HG02763 (cell line): Measurements from ENCODE around the gene CARF.
"Not testable (repeated sequence)": the region's sequence is repeated elsewhere in the genome, so short reads cannot be mapped to it uniquely, and the experiment has no call there.

Experiments
- ATAC-seq: cut with Tn5 transposase; IDR thresholded peaks from one replicate; pipeline ENCODE4 v1.9.1; 2021; ENCODE audit warnings: mild to moderate bottlenecking, moderate library complexity; ENCODE audit not compliant: unreplicated experiment

CARF gene, protein sequence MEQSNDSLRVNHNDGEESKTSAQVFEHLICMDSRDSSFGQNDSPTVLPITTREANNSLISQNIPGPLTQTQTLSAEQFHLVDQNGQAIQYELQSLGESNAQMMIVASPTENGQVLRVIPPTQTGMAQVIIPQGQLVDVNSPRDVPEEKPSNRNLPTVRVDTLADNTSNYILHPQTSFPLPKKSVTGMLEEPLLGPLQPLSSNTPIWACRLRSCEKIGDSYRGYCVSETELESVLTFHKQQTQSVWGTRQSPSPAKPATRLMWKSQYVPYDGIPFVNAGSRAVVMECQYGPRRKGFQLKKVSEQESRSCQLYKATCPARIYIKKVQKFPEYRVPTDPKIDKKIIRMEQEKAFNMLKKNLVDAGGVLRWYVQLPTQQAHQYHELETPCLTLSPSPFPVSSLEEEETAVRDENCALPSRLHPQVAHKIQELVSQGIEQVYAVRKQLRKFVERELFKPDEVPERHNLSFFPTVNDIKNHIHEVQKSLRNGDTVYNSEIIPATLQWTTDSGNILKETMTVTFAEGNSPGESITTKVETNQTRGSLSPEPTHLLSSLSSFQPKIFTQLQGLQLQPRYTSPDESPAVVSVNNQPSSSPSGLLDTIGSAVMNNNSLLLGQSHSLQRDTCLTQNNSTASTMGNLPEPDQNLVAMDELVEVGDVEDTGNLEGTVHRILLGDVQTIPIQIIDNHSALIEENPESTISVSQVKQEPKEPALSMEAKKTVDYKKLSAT

DNA sequence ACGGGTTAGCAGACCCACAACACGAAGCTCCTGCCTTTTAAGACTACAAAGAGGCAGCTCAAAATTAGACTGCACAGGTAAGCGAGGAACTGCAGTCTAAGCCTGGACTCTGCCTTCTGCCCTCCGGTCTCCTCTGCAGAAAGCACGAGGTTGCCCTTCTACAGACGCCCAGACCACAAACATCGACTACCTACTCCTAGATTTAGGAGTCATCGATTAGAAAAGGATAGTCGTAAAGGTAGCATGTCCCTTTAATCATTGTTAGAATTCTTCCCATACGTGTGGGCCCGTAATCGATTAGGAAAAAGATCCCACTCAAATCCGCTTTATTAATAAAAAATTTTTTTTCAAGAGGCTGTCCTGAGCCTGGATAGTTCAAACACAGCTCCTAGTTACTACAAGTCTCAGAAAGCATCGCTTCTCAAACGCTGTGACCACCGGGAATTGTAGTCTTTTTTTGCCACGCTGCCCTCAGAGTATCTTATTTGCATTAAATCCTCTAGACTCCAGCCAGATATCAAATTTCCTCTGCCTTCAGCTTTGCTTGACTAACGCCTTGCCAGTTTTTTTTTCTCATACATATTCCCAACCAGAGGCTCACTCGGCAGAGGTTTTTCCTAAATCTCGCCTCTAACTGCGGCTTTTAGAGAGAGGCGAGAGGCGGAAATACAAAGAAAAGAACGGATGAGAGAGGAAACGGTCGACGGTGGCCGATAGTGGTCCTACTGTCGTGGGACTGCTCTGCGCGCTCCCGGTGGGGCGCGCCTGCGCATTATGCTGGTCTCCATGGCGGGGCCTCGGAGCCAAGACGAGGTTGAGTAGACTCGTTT, at the start of gene CARF, which contains the start of gene WDR12:
TSS of gene CARF (plus strand) at position 764 of the 830 bp plus-strand sequence. CDS start 29,628 bp downstream, outside the sequence.
TSS of gene WDR12 (minus strand) at position 162 of the 830 bp plus-strand sequence. CDS start 197 bp downstream, outside the sequence.
- peak; percentile 76 for ATAC-seq

DNA sequence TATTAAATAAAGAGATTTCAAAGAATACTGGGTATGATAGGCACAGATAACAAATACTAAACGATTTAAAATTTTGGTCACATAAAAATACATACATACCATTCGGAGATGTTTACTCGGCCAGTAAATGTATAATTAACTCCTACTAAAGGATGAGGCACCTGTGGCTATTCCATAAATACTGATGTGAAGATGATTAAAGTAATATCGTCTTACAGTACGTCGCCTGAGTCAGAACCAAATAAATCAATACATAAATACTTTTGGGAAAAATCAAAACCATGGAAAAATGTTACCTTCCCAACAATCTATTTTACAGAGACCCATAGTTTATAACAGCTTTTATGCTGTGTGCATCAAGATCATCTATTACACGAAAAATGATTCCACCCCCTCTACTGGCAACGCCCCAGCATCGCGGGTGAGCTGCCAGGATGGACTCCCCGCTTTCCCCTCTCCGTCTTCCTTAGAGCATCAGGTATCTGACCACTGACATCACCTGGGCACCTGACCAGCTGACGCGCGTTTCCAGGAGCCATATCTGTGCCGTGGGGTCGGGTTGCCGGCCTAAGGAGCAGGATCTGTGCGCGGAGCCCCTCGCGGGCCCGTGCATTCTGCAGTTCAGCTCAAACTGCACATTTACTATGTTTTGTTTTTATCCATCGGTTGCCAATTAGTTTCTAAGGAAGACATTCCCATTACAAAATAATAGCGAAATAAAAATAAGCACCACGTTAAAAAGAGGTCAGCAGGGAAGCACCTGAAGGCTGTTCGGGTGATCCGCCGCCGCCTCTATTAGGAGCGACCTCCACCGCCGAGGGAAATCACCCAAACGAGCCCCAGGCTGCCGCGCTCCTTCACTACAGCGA, 41.4 kb upstream of the CARF start:
- ATAC-seq, result peak; percentile 77

DNA sequence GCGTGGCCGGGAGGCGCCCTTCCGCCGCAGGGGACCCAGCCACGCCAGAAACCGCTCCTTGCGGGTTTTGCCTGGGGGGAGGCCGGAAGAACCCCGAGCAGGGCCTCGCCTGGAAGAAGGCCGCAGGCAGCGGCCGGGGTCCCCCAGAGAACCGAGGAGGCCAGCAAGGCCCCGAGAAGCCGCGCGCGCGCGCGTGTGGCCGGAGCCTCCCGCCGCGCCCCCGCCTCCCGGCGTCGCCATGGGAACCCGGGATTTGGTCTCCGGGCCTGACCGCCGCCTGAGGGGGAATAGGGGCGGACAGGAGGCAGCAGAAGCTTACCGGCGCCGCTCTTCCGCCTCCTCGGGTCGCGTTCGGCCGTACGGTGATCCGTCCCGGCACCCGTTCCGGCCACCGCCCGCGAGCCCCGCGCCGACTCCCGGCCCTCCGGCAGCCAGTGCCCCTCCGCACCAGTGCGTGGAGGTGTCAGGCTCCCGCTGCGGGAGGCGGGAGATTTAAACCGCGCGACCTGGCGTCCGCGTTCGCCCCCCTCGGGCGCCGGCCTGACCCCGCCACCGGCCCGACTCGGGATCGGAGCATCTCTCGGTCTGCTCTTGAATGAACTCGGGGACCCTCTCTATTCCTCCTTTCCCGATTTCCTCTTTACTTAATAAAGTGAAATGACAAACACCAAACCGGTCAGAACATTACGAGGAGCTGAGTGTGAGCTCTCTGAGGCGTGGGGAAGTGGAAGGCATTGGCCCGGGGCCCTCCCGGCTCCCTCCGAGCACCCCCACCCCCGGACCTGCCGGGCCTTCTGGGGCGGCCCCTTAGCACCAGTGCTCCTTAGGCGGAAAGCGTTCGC, 40.6 kb upstream of the CARF start, which contains the start of gene ICA1L:
TSS of gene ICA1L (minus strand) at position 467 of the 842 bp plus-strand sequence. CDS start 42,757 bp downstream, outside the sequence.
- ATAC-seq, result peak; percentile 49

DNA sequence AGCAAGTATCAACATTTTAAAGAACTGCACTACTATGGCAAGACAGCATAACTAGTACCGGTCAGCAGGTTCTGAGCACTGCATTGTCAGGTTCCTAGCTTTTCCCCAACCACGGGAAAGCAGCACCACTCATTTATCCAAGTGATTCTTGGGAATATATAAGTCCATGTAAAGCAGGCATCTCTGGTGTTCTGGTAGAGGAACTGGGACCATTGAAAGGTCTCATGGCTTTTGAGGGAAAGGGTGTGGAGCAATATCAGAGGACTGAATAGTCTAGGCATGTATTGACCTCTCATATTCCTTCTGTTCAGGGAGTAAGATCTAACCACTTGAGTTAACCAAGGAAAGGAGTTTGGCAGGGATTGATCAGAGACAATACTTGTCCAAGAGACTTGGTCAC, 34.4 kb upstream of the CARF start:
- ATAC-seq, result no peak

DNA sequence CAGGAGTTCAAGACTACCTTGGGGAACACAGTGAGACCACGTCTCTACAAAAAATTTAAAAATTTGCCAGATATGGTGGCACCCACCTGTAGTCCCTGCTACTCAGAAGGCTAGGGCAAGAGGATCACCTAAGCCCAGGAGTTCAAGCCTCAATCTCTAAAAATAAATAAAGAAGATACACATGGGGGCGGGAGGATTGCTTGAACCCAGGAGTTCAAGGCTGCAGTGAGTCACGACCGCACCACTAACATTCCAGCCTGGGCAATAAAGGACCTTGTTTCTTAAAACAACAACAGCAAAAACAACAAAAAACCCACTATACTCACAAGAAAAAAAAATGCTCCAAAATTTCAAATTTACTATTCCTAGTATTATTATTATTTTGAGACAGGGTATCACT, 30.5 kb upstream of the CARF start:
- ATAC-seq, result no peak

DNA sequence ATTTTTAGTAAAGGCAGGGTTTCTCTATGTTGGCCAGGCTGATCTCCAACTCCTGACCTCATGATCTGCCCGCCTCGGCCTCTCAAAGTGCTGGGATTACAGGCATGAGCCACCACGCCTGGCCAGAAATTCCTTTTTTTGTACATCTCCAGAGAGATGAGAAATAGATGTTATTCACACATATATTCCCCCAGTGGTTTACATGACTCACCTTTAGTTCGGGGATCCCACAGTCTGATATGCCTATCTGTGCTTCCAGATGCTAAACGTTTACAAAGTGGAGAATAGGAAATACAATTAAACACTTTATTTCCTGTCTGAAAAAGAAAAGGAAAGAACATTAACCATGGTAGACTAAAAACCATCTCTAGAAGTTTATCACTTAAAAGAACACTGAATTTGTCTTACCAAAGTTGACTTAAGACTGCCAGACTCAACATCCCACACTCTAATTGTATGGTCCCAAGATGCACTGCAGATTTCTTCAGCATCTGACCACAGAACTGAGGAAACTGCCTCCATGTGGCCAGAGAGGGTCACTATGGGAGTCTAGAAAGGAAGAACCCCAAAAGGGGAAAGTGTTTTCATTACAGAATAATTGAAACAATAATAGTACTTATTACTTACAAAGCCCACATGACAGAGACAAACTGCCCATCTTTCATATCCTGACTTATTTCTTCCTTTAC, 27.9 kb upstream of the CARF start:
- no peak for ATAC-seq

DNA sequence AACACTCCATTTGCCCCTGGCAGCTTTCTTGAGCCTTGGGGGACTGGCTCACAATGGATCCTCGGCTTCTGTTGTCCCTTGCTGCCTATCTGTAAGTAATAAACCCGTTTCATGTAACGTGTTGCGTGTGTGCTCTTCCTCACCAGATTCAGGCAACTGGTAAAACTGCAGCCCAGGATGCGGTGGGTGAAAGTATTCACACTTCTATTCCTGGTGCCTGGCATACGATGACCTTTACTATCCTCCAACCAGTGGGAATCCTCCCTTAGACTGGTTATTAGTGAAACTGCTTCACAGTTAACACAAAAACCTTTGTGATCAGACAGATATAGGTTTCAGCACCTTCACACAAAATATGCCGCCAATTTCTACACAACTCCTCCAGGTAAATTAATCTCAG, 26.9 kb upstream of the CARF start:
- no peak for ATAC-seq

DNA sequence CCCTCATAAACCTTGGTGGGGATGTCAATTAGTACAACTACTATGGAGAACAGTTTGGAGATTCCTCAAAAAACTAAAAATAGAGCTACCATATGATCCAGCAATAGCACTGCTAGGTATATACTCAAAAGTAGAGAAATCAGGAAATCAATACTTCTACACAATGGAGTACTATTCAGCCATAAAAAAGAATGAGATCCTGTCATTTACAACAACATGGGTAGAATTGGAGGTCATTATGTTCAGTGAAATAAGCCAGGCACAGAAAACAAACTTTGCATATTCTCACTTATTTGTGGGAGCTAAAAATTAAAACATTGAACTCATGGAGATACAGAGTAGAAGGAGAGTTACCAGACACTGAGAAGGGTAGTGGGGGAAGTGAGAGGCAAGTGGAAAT, 6.6 kb upstream of the CARF start:
- not testable (repeated sequence) for ATAC-seq

DNA sequence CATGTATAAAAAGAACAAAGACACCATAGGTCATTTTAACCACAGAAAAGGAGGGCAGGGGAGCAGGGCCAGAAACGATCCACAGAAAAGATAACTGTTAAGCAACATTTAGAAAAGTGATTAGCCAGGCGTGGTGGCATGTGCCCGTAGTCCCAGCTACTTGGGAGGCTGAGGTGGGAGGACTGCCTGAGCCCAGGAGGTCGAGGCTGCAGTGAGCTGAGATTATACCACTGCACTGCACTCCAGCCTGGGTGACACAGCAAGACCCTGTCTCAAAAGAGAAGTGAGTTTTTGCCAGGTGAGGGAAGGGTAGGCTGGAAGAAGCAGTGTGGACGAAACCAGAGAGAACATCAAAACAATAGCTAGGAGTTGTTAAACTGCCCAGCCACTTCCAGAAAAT, 3.9 kb upstream of the CARF start:
- no peak for ATAC-seq

DNA sequence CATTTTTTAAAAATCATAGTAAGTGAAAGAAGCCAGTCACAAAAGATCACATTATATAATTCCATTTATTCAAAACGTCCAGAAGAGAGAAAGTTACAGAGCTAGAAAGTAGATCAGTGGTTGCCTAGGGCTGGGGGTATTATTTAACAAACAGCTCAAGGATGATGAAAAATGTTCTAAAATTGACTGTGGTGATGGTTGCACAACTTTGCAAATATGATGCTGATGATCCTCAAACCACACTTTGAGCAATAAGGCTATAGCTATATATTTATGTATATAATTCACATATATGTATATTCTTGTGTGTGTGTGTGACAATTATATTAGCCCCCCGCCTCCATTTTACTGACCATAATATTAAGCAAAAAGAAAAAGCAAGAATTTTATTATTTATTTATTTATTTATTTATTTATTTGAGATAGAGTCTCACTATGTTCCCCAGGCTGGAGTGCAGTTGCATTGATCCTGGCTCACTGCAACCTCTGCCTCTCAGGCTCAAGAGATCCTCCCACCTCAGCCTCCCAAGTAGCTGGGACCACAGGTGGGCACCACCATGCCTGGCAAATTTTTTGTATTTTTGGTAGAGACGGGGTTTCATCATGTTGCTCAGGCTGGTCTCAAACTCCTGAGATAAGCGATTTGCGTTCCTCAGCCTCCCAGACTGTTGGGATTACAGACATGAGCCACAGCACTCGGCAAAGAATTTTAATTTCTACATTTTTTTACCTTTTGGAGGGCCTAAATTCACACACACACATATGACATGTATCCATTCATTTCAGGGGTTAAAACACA, 2.5 kb upstream of the CARF start:
- no peak for ATAC-seq

DNA sequence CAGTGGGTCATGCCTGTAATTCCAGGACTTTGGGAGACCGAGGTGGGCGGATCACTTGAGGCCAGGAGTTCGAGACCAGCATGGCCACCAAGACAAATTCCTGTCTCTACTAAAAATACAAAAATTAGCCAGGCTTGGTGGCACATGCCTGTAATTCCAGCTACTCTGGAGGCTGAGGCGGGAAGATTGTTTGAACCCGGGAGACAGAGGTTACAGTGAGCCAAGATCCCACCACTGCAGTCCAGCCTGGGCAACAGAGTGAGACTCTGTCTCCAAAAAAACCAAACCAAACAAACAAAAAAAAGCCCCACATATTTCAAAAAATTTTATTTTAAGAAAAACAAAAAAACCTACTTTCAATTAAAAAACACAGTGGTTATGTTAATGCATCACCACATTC, 1.8 kb upstream of the CARF start:
- not testable (repeated sequence) for ATAC-seq

DNA sequence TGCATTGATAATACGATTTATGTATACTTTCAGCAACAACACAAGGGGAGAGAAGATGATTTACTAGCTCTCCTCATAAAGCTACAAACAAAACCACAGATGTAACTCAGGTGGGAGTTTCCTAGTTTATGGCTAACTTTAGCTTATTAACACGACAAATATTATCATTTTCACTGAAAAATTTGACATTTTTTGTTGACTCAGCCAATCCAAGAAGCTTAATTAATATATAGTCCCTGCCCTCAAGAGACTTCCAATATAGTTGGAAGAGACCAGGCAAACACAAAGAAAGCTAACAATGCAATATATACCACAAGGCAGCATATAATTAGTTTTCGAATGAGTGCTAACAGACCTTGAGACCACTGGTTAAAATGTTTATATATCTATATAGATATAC, 1.4 kb upstream of the CARF start:
- no peak for ATAC-seq

DNA sequence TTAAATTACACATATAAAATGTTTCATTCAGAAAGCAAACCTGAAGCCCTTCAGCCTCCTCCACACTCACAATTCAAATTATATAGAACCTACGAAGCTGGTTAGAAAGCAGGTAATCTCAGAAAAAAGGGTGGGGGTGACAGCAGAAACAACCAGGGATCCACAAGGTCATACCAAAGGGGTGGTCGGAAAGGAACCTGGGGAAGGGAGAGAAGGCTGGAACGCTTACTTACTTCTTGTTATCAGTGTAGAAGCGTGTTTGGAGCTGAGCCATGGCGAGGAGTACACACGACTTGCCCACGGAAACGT, 918 bp upstream of the CARF start:
- ATAC-seq, result peak; percentile 11

DNA sequence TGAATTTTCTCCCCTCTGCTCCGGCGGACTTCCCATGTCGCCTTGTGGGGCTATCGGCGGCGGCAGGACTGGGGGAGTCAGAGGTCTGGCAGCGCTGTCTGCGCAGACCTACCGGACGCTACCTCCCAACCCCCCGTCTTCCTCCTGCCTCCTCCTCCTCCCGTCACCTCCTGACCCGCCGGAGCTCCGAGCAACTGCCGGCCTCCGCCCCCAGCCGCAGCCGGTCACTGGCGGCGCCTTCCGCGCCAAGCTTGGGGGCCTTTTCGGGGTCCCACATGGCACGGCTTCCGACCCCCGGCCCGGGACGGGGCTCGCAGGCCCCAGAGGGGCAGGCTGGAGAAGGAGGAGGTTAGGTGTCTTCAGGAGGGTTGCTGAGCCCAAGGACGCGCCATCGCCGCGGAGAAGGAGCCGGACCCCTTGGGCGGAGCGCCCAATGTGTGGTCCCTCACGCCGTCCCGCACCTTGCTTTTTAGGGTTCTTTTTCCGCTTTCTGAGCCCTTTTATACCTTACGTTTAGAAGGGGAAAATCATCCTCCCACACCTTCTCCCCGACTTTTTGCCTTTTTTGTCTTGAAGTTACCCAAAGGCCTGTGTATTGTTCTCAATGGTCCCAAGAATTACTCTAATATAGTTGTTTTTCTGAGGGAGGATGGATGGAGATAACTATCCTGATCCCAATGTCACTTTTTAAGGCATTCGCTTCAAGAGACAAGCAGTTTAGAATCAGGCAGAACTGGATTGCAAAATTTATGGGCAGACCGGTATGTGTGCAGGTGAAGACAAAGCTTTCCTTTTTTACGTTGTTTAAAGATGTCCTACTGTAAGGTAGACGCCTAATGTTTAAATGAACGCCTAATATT, 497 bp downstream of the CARF start:
- peak; percentile 50 for ATAC-seq

DNA sequence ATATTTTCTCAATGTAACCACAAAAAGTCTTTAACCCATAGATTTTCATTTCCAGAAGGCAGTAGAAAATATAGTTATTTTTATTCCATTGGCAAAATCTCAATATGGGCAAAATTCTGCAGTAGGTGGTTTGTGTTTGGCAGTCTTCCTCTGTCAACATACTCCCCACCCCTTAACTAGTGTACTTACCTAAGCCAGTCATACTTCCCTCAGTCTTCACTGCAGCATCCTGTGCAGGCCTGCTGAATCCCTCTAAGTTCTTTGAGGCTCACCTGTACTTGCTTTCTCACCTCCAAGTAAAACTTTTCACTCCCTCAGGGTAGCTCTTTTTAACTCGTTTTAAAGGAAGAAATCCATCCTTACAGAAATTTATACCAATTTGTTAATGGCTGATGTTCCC, 6.8 kb downstream of the CARF start:
- no peak for ATAC-seq

DNA sequence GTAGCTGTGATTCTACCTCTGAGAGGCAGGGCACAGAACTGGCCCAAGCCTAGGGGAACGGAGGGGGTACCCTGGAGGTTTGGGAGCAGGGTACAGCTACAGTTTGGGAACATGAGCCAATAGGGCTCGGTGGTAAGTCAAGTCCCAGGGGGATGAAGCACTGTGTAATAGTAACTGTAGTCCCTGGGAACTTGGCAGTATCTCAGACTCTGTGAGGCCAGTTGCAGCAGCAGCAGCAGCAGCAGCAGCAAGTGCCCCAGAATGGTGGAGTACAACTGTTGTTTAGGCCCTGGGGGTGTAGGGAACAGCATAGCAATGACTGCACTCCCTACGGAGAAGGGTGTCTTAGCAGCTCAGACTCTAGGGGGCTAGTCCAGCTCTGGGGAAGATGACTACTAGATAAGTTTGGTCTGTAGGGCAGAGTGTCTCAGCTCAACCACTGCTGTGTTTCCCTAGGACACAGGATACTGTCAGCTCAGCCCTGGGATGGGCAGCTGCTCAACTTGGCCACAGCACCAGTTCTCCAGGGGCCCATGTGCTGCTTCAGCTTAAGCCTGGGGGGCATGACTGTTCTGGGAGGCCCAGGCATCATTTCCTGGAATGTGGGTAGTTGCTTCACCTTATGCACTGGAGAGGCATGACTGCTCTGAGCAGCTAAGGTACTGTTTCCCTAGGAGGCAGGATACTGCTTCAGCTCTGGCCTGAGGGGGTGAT, 20.5 kb downstream of the CARF start:
- ATAC-seq, result no peak

DNA sequence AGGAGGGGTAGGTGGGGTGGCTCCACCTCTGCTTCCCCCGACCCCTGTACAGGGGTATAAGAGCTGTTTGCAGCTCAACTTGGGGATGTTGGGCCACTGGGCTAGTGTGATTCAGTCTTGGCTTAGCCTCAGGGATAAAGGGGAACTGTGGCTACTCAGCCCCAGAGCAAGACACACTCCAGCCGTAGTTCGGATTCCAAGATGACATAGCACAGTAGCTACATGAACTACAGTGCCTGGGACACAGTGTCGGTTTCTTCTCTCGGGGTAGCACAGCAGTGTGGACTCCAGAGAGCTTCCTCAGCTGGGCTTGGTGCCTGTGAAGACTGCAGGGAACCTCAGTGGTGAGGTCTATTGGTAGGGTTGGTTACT, 21.1 kb downstream of the CARF start:
- no peak for ATAC-seq
